Measurements from ENCODE around the gene PPP2R3B.
"Not testable (repeated sequence)": the region's sequence is repeated elsewhere in the genome, so short reads cannot be mapped to it uniquely, and the experiment has no call there.

Gene PPP2R3B, protein sequence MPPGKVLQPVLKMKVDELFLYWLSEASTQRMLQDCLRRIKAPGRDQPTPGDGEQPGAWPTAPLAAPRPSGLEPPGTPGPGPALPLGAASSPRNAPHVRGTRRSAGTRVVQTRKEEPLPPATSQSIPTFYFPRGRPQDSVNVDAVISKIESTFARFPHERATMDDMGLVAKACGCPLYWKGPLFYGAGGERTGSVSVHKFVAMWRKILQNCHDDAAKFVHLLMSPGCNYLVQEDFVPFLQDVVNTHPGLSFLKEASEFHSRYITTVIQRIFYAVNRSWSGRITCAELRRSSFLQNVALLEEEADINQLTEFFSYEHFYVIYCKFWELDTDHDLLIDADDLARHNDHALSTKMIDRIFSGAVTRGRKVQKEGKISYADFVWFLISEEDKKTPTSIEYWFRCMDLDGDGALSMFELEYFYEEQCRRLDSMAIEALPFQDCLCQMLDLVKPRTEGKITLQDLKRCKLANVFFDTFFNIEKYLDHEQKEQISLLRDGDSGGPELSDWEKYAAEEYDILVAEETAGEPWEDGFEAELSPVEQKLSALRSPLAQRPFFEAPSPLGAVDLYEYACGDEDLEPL

GRCh38 chrX:386768-387575 is at the start of gene PPP2R3B:
TSS of gene PPP2R3B (minus strand) at chrX:386907. CDS start at chrX:386691, 216 bp downstream.
- DNase-seq (ENCODE audit: low read depth) = peak; percentile 94

- no peak for DNase-seq (ENCODE audit: low read depth)
Measured at GRCh38 chrX:435536-436122, 48.9 kb upstream of the PPP2R3B start.

GRCh38 chrX:434946-435345 is 48.2 kb upstream of the PPP2R3B start:
- DNase-seq (ENCODE audit: low read depth) = no peak

GRCh38 chrX:433771-434170 is 47.1 kb upstream of the PPP2R3B start:
- DNase-seq (ENCODE audit: low read depth) = no peak

GRCh38 chrX:432666-433065 is 46.0 kb upstream of the PPP2R3B start:
- DNase-seq (ENCODE audit: low read depth) = not testable (repeated sequence)

- DNase-seq (ENCODE audit: low read depth) = no peak
Measured at GRCh38 chrX:431492-432111, 44.9 kb upstream of the PPP2R3B start.

DNA sequence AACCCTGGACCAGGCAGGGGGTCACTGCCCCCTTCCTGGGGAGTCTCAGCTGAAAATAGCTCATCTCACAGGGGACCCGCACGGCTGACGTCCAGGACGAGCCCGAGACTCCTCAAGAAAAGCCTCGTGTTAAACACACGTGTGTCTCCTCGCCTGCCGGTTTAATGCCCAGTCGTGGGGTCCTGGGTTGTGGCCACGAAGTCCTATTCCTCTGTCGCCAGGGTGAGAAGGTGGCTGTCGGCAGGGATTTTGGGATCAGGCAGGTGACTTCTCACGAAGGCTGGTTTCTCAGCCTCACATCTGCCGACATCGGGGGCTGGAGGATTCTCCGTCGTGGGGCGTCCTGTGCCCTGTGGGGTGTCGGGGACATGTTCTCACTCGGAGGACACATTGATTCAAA is 44.3 kb upstream of the PPP2R3B start:
- DNase-seq (ENCODE audit: low read depth) = no peak

DNA sequence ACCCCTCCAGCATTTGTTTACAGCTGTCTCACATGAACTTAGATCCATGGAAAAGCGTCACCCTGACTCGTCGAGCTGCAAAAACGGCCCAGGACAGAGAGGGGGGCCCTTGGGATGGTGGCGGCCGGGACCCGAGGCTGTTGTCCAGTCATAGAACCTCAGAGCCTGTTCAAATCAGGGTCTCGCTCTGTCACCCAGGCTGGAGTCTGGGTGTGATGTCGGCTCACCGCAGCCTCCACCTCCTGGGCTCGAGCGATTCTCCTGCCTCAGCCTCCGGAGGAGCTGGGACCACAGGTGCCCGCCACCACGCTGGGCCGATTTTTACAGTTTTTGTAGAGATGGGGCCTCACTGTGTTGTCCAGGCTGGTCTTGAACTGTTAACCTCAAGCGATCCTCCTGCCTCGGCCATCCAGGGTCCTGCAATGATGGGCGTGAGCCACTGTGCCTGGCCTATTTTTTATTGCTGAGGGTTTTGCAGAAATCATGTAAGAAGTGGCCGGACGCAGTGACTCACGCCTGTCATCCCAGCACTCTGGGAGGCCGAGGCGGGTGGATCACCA is 42.6 kb upstream of the PPP2R3B start:
- no peak for DNase-seq (ENCODE audit: low read depth)

DNA sequence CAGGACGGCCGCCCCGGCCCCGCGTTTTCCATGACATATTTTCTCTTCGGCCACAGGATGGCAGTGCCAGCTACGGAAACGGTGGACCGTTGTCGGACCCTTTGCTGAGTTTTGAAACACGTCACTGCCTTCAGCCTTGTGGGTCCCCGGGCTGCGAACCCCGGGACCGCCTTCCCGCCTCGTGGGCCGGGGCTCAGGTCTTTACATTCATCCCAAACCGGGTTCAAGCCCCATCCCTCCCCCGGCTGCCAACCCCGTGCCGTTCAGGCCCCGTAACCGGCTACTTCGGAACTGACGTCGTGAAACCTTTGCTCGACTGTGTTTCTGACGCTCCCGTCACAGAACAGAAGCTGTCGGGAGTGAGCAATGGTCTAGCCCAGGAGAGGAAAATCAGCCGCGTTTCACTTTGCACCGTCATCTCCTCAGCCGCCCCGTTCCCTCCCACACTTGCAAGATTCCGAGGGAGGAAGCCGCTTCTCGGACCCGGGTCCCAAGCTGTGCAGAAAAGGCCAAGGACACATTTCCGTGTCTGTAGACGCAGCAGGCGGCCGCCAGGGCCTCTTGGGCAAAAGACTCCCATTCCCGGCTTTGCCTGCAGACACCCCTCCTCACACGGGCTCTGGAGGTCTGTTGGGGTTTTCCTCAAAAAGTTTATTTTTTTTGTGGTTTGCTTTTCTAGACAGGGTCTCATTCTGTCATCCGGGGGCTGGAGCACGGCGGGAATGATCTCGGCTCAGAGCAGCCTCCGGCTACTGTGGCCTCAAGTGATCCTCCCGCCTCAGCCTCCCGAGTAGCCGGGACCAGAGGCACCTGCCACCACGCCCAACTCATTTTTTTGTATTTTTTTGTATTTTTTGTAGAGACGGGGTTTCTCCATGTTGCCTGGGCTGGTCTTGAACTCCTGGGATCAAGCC is 41.4 kb upstream of the PPP2R3B start:
- no peak for DNase-seq (ENCODE audit: low read depth)

DNA sequence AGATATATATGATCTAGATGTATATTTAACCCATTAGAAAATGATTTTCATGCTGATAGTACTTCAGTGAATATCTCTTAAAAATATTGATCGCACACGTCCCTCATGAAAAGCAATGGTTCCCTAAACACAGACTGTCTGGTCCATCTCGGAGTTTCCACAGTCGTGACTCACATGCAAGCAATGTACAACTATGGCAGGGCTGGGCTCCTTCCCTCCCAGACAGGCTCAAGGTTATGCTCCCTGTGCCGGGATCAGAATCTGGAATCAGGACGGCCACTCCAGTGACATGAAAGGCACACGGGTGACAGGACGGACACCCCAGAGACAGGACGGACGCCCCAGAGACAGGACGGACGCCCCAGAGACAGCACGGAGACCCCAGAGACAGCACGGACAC is 40.2 kb upstream of the PPP2R3B start:
- no peak for DNase-seq (ENCODE audit: low read depth)

GRCh38 chrX:425056-425455 is 38.3 kb upstream of the PPP2R3B start:
- no peak for DNase-seq (ENCODE audit: low read depth)

- DNase-seq (ENCODE audit: low read depth) = no peak
Measured at GRCh38 chrX:421646-422391, 35.1 kb upstream of the PPP2R3B start.

- DNase-seq (ENCODE audit: low read depth) = no peak
Measured at GRCh38 chrX:420496-421223, 34.0 kb upstream of the PPP2R3B start.

GRCh38 chrX:418927-419729 is 32.4 kb upstream of the PPP2R3B start:
- no peak for DNase-seq (ENCODE audit: low read depth)

GRCh38 chrX:415498-415897 is 28.8 kb upstream of the PPP2R3B start:
- not testable (repeated sequence) for DNase-seq (ENCODE audit: low read depth)

- no peak for DNase-seq (ENCODE audit: low read depth)
Measured at GRCh38 chrX:413322-414201, 26.9 kb upstream of the PPP2R3B start.

GRCh38 chrX:410296-410695 is 23.6 kb upstream of the PPP2R3B start:
- DNase-seq (ENCODE audit: low read depth) = no peak

All from amniotic epithelial cell (primary cell).